H9 (cell line): ENCODE measurements around the gene VTN. TPM values are rescaled to one million over a fixed set of nuclear protein-coding genes. Genes with fewer than 3 reads are reported as not detected.

ENCODE experiments used
- DNase-seq: peaks from one replicate; pipeline ENCODE4 v3.0.0-alpha.2; 2017
- H2AFZ ChIP-seq: one replicate; pipeline ENCODE4 v1.6.1; 2013; ENCODE audit warnings: mild to moderate bottlenecking, low read length, control low read depth, moderate library complexity
- H2AK5ac ChIP-seq: 2 replicates; pipeline ENCODE4 v1.6.1; 2013; ENCODE audit warnings: low read length, control low read depth, mixed read lengths; ENCODE audit not compliant: insufficient read length
- H2BK120ac ChIP-seq: one replicate; pipeline ENCODE4 v1.6.1; 2013; ENCODE audit warnings: low read depth, mild to moderate bottlenecking, low read length, control low read depth, inconsistent platforms; ENCODE audit not compliant: poor library complexity, severe bottlenecking
- H2BK12ac ChIP-seq: 2 replicates; pipeline ENCODE4 v1.6.1; 2013; ENCODE audit warnings: low read length, control low read depth, mixed read lengths, low read depth; ENCODE audit not compliant: insufficient read length
- H2BK15ac ChIP-seq: 2 replicates; pipeline ENCODE4 v1.6.1; 2013; ENCODE audit warnings: low read depth, low read length, control low read depth
- H2BK20ac ChIP-seq: one replicate; pipeline ENCODE4 v1.6.1; 2013; ENCODE audit warnings: low read depth, mild to moderate bottlenecking, low read length, control low read depth, inconsistent platforms; ENCODE audit not compliant: poor library complexity, severe bottlenecking
- H2BK5ac ChIP-seq: 2 replicates; pipeline ENCODE4 v1.6.1; 2013; ENCODE audit warnings: low read length, control low read depth, mixed read lengths; ENCODE audit not compliant: insufficient read length
- H3K14ac ChIP-seq: 2 replicates; pipeline ENCODE4 v1.6.1; 2013; ENCODE audit warnings: low read length, control low read depth; ENCODE audit not compliant: insufficient read depth
- H3K18ac ChIP-seq: 2 replicates; pipeline ENCODE4 v1.6.1; 2013; ENCODE audit warnings: low read depth, mild to moderate bottlenecking, mixed read lengths, low read length, control low read depth; ENCODE audit not compliant: insufficient read length
- H3K23ac ChIP-seq: 2 replicates; pipeline ENCODE4 v1.6.1; 2013; ENCODE audit warnings: low read length, control low read depth, mixed read lengths, low read depth; ENCODE audit not compliant: insufficient read length
- H3K23me2 ChIP-seq: 2 replicates; pipeline ENCODE4 v1.6.1; 2013; ENCODE audit warnings: low read depth, mild to moderate bottlenecking, mixed read lengths, low read length, control low read depth; ENCODE audit not compliant: insufficient read length, poor library complexity, severe bottlenecking
- H3K27ac ChIP-seq: 2 replicates; pipeline ENCODE4 v1.5.1; 2013; ENCODE audit warnings: low read length, control low read depth, mixed read lengths, low read depth; ENCODE audit not compliant: insufficient read length
- H3K27me3 ChIP-seq: 2 replicates; pipeline ENCODE4 v1.6.1; 2013; ENCODE audit warnings: low read length, control low read depth, inconsistent platforms; ENCODE audit not compliant: insufficient read depth
- H3K4ac ChIP-seq: 2 replicates; pipeline ENCODE4 v1.6.1; 2013; ENCODE audit warnings: low read depth, mild to moderate bottlenecking, control low read depth, inconsistent platforms, low read length, moderate library complexity
- H3K4me1 ChIP-seq: 2 replicates; pipeline ENCODE4 v1.6.1; 2013; ENCODE audit warnings: low read length, control low read depth, inconsistent platforms; ENCODE audit not compliant: insufficient read depth
- H3K4me2 ChIP-seq: 2 replicates; pipeline ENCODE4 v1.6.1; 2013; ENCODE audit warnings: low read length, control low read depth, mixed read lengths; ENCODE audit not compliant: insufficient read length, insufficient read depth
- H3K56ac ChIP-seq: 2 replicates; pipeline ENCODE4 v1.6.1; 2013; ENCODE audit warnings: low read depth, mild to moderate bottlenecking, mixed read lengths, low read length, control low read depth; ENCODE audit not compliant: insufficient read length
- H3K79me1 ChIP-seq: 2 replicates; pipeline ENCODE4 v1.6.1; 2013; ENCODE audit warnings: low read depth, mild to moderate bottlenecking, moderate library complexity, low read length, control low read depth, inconsistent platforms; ENCODE audit not compliant: insufficient read depth, poor library complexity, severe bottlenecking
- H3K79me2 ChIP-seq: 2 replicates; pipeline ENCODE4 v1.6.1; 2013; ENCODE audit warnings: low read length, control low read depth, inconsistent platforms; ENCODE audit not compliant: insufficient read depth
- H3K9ac ChIP-seq: 2 replicates; pipeline ENCODE4 v1.6.1; 2013; ENCODE audit warnings: low read length, control low read depth, mixed read lengths; ENCODE audit not compliant: insufficient read length; ENCODE audit errors: extremely low read depth
- H3K9me3 ChIP-seq: one replicate; pipeline ENCODE4 v1.6.1; 2013; ENCODE audit warnings: low read depth, low read length, inconsistent platforms; ENCODE audit not compliant: control insufficient read depth
- H3T11ph ChIP-seq: one replicate; pipeline ENCODE4 v1.6.1; 2013; ENCODE audit warnings: mild to moderate bottlenecking, low read length, control low read depth, inconsistent platforms
- H4K20me1 ChIP-seq: one replicate; pipeline ENCODE4 v1.6.1; 2013; ENCODE audit not compliant: control insufficient read depth, insufficient read length, insufficient read depth
- H4K5ac ChIP-seq: 2 replicates; pipeline ENCODE4 v1.6.1; 2013; ENCODE audit warnings: low read depth, mild to moderate bottlenecking, mixed read lengths, low read length, control low read depth; ENCODE audit not compliant: insufficient read length
- H4K8ac ChIP-seq: replicated peaks from 2 replicates; pipeline ENCODE4 v1.6.1; 2013; ENCODE audit warnings: low read length, control low read depth, mixed read lengths, low read depth; ENCODE audit not compliant: insufficient read length
- H4K91ac ChIP-seq: 2 replicates; pipeline ENCODE4 v1.6.1; 2013; ENCODE audit warnings: low read depth, mild to moderate bottlenecking, moderate library complexity, mixed read lengths, low read length, control low read depth; ENCODE audit not compliant: insufficient read length
- H3K27ac Mint-ChIP-seq, 3 experiments: 2 replicates in 2 of 3; 3 replicates in 1 of 3; pipeline ENCODE4 v1.8.0; 2020 to 2021; ENCODE audit warnings: mixed read lengths in 3 of 3, mild to moderate bottlenecking in 1 of 3, moderate library complexity in 1 of 3
- H3K27me3 Mint-ChIP-seq: 2 replicates; pipeline ENCODE4 v1.8.0; 2021; ENCODE audit warnings: low read depth, mild to moderate bottlenecking, moderate library complexity, mixed read lengths
- H3K36me3 Mint-ChIP-seq, 3 experiments: 2 replicates in 2 of 3; 3 replicates in 1 of 3; pipeline ENCODE4 v1.8.0; 2020 to 2021; ENCODE audit warnings: low read depth in 3 of 3, mixed read lengths in 3 of 3; ENCODE audit not compliant: insufficient read depth in 1 of 3
- H3K4me1 Mint-ChIP-seq, 2 experiments: 2 replicates each; pipeline ENCODE4 v1.8.0; 2020; ENCODE audit warnings: mixed read lengths in 2 of 2
- H3K4me3 Mint-ChIP-seq, 2 experiments: 2 replicates in 1 of 2; 3 replicates in 1 of 2; pipeline ENCODE4 v1.8.0; 2020 to 2021; ENCODE audit warnings: mild to moderate bottlenecking in 2 of 2, mixed read lengths in 2 of 2, moderate library complexity in 1 of 2
- H3K9me3 Mint-ChIP-seq, 2 experiments: 2 replicates in 1 of 2; 3 replicates in 1 of 2; pipeline ENCODE4 v1.8.0; 2020; ENCODE audit warnings: mild to moderate bottlenecking in 2 of 2, mixed read lengths in 2 of 2, moderate library complexity in 1 of 2
- WGBS: extraction: QIAGEN DNeasy Blood & Tissue Kit; methylation state at CpG from one replicate; pipeline ENCODE4 v1.1.7; 2013; ENCODE audit warnings: missing lambda C conversion rate, low lambda C conversion rate, mixed read lengths; ENCODE audit not compliant: insufficient read length; ENCODE audit errors: extremely low coverage; 5-methylcytosine and 5-hydroxymethylcytosine counted together
- total RNA-seq: library from RNA; stranded (reverse); gene quantifications from 2 replicates; pipeline ENCODE4 v1.2.1, GENCODE V29; 2021
- TF ChIP-seq, protein P1 (sequence below): fragments of 200-600 bp; sonication (generic); conservative IDR thresholded peaks from 3 replicates; pipeline ENCODE4 v1.8.0; 2021; ENCODE audit warnings: antibody characterized with exemption, mild to moderate bottlenecking

The VTN gene
- total RNA-seq, 1 experiment from 2014 or later, result not detected

DNA sequence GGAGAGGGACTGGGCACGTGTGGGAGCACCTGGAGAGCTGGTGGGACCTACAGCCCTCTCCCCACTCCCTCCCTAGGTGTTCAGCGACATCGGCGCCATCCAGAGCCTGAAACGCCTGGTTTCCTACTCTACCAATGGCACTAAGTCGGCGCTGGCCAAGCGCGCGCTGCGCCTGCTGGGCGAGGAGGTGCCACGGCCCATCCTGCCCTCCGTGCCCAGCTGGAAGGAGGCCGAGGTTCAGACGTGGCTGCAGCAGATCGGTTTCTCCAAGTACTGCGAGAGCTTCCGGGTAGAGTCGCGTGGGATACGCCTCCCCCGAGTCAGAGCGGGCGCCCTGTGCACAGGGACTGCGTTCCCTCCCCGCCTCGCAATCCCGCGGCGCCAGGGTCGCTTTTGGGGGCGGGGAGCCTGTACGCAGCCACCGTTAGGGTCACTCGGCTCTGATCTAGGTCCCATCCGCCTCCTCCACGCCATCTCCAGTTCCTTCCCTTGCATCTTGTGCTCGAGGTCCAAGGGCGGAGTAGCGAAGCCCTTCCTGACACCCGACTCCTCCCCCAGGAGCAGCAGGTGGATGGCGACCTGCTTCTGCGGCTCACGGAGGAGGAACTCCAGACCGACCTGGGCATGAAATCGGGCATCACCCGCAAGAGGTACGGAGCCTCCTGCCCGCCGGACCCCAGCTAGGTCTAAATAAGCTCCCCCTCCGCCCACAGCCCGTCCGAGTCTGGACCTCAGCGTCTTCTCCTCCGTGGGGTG, 14.4 kb upstream of the VTN start:
- H3K14ac ChIP-seq, result no peak overlapping the region
- no peak overlapping the region for H3K56ac ChIP-seq
- H4K20me1 ChIP-seq, result no peaks in the 10 kb centered on the region
- no peak overlapping the region for H2BK15ac ChIP-seq
- H2BK5ac ChIP-seq, result no peak overlapping the region
- Mint-ChIP-seq H3K27me3 (peaks cover 86% of the 10 kb centered on the region), H3K27ac (no peak overlapping the region), H3K4me3 (peak overlapping the region; percentile 64 to 83), H3K4me1 (peaks cover 4 to 10% of the 10 kb centered on the region in 2 experiments; a peak in 3 of 4 replicates), H3K36me3 (peaks cover 0 to 2% (median 0%) of the 10 kb centered on the region in 3 experiments; a peak in 2 of 7 replicates), H3K9me3 (no peaks in the 10 kb centered on the region; a peak in 1 of 5 replicates)
- no CpG with 5 or more reads among the region's 56 CpGs for WGBS
- peak overlapping the region; percentile 2 for H3K9ac ChIP-seq
- H3T11ph ChIP-seq, result no peak overlapping the region
- H3K27ac ChIP-seq, result no peak overlapping the region
- H3K4ac ChIP-seq, result no peak overlapping the region
- no peak overlapping the region for H2AK5ac ChIP-seq
- no peaks in the 10 kb centered on the region for H3K79me1 ChIP-seq
- H4K8ac ChIP-seq, result no peak overlapping the region
- no peak overlapping the region for H2BK12ac ChIP-seq
- H3K9me3 ChIP-seq, result no peaks in the 10 kb centered on the region
- no peak overlapping the region for H4K5ac ChIP-seq
- DNase-seq, result peak; percentile 75
- H3K4me2 ChIP-seq, result peak overlapping the region; percentile 44
- TF ChIP-seq, protein P1, sequence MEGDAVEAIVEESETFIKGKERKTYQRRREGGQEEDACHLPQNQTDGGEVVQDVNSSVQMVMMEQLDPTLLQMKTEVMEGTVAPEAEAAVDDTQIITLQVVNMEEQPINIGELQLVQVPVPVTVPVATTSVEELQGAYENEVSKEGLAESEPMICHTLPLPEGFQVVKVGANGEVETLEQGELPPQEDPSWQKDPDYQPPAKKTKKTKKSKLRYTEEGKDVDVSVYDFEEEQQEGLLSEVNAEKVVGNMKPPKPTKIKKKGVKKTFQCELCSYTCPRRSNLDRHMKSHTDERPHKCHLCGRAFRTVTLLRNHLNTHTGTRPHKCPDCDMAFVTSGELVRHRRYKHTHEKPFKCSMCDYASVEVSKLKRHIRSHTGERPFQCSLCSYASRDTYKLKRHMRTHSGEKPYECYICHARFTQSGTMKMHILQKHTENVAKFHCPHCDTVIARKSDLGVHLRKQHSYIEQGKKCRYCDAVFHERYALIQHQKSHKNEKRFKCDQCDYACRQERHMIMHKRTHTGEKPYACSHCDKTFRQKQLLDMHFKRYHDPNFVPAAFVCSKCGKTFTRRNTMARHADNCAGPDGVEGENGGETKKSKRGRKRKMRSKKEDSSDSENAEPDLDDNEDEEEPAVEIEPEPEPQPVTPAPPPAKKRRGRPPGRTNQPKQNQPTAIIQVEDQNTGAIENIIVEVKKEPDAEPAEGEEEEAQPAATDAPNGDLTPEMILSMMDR, result no peak
- no peak overlapping the region for H4K91ac ChIP-seq
- no peak overlapping the region for H2BK120ac ChIP-seq
- peaks cover 12% of the 10 kb centered on the region for H3K23me2 ChIP-seq
- H3K27me3 ChIP-seq, result peaks cover 13% of the 10 kb centered on the region; the same call in 1 of the 2 replicates
- H3K23ac ChIP-seq, result no peak overlapping the region
- no peak overlapping the region for H2BK20ac ChIP-seq
- H3K4me1 ChIP-seq, result no peaks in the 10 kb centered on the region
- H3K18ac ChIP-seq, result no peak overlapping the region
- no peaks in the 10 kb centered on the region for H3K79me2 ChIP-seq
- no peak overlapping the region for H2AFZ ChIP-seq
